ENCODE data around the gene ZC2HC1B. TPM values are rescaled to one million over a fixed set of nuclear protein-coding genes. Genes with fewer than 3 reads are reported as not detected.

ZC2HC1B gene
- total RNA-seq, 1 experiment from 2014 or later = not detected

GRCh38 chr6:143842902-143843676 lies 21.2 kb upstream of the ZC2HC1B start, which contains the start of gene LTV1:
Gene LTV1, plus strand, starts transcription at chr6:143843338. Its CDS starts 140 bp downstream, at chr6:143843478.
- Histone ChIP-seq H3K27me3 (ENCODE audit: insufficient read depth, low read length) (no peaks in the 10 kb centered on the region), H4K20me1 (ENCODE audit: insufficient read depth) (no peaks in the 10 kb centered on the region), H3K4me2 (ENCODE audit: low read length) (peak within 1 kb of the TSS; percentile 80), H3K79me2 (ENCODE audit: insufficient read depth, low read length) (peaks cover 50% of the 10 kb centered on the region), H3K9me3 (ENCODE audit: control insufficient read depth in 1 of 2, insufficient read depth in 1 of 2, low read depth in 1 of 2, low read length in 2 of 2) (no peaks in the 10 kb centered on the region), H3K4me3 (replicated peaks in 1 of 2; ENCODE audit: low read depth in 1 of 2, low read length in 2 of 2) (peak within 1 kb of the TSS; percentile 93 to 97), H3K36me3 (ENCODE audit: control insufficient read depth in 1 of 2, insufficient read depth in 2 of 2, low read length in 2 of 2) (peaks cover 26 to 35% of the 10 kb centered on the region in 2 experiments), H3K27ac (ENCODE audit: low read depth, low read length) (peak within 1 kb of the TSS; percentile 57), H2AFZ (ENCODE audit: low read depth, low read length, poor library complexity, severe bottlenecking) (peak within 1 kb of the TSS; percentile 89), H3K9me2 (ENCODE audit: insufficient read depth) (no peaks in the 10 kb centered on the region), H3K9ac (ENCODE audit: low read length) (peak within 1 kb of the TSS; percentile 96), H3K4me1 (ENCODE audit: control insufficient read depth in 1 of 2, insufficient read depth in 2 of 2, low read length in 2 of 2) (peaks cover 4 to 11% of the 10 kb centered on the region in 2 experiments; a peak in 3 of 4 replicates)
- TF ChIP-seq SP1 (IDR thresholded peaks at IDR 0.05; ENCODE audit: low read depth) (peak; percentile 90), ZFX (IDR thresholded peaks at IDR 0.05) (peak; percentile 99), SIN3A (IDR thresholded peaks at IDR 0.05; ENCODE audit: low read depth) (peak; percentile 99), SRF (IDR thresholded peaks at IDR 0.05; ENCODE audit: low read depth) (no peak), ELF1 (IDR thresholded peaks at IDR 0.05; ENCODE audit: borderline replicate concordance, low read depth) (peak; percentile 61), CBX3 (IDR thresholded peaks at IDR 0.05; ENCODE audit: low read depth) (peak; percentile 31; the same call in 1 of the 2 replicates), EZH2 (IDR thresholded peaks at IDR 0.05) (no peak), YY1 (IDR thresholded peaks at IDR 0.05; ENCODE audit: extremely low read depth, insufficient replicate concordance, low read depth, low read length) (no peak), POLR2A (IDR thresholded peaks at IDR 0.05; ENCODE audit: borderline replicate concordance, extremely low read depth, insufficient read depth, insufficient read length) (peak; percentile 65), POLR2AphosphoS5 (IDR thresholded peaks at IDR 0.05; ENCODE audit: low read depth, low read length) (peak; percentile 91), TCF7L2 (IDR thresholded peaks at IDR 0.05; ENCODE audit: borderline replicate concordance, extremely low read depth, insufficient read depth, insufficient read length) (no peak), CEBPB (IDR thresholded peaks at IDR 0.05; ENCODE audit: low read depth) (no peak), JUND (IDR thresholded peaks at IDR 0.05) (no peak), MAX (IDR thresholded peaks at IDR 0.05) (peak; percentile 100)
- TF ChIP-seq, protein P1, sequence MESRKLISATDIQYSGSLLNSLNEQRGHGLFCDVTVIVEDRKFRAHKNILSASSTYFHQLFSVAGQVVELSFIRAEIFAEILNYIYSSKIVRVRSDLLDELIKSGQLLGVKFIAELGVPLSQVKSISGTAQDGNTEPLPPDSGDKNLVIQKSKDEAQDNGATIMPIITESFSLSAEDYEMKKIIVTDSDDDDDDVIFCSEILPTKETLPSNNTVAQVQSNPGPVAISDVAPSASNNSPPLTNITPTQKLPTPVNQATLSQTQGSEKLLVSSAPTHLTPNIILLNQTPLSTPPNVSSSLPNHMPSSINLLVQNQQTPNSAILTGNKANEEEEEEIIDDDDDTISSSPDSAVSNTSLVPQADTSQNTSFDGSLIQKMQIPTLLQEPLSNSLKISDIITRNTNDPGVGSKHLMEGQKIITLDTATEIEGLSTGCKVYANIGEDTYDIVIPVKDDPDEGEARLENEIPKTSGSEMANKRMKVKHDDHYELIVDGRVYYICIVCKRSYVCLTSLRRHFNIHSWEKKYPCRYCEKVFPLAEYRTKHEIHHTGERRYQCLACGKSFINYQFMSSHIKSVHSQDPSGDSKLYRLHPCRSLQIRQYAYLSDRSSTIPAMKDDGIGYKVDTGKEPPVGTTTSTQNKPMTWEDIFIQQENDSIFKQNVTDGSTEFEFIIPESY (IDR thresholded peaks at IDR 0.05; ENCODE audit: extremely low read depth, insufficient replicate concordance, low read length) = peak; percentile 97
- TF ChIP-seq, protein P2, sequence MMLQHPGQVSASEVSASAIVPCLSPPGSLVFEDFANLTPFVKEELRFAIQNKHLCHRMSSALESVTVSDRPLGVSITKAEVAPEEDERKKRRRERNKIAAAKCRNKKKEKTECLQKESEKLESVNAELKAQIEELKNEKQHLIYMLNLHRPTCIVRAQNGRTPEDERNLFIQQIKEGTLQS (IDR thresholded peaks at IDR 0.05) = no peak
- TF ChIP-seq, protein P3, sequence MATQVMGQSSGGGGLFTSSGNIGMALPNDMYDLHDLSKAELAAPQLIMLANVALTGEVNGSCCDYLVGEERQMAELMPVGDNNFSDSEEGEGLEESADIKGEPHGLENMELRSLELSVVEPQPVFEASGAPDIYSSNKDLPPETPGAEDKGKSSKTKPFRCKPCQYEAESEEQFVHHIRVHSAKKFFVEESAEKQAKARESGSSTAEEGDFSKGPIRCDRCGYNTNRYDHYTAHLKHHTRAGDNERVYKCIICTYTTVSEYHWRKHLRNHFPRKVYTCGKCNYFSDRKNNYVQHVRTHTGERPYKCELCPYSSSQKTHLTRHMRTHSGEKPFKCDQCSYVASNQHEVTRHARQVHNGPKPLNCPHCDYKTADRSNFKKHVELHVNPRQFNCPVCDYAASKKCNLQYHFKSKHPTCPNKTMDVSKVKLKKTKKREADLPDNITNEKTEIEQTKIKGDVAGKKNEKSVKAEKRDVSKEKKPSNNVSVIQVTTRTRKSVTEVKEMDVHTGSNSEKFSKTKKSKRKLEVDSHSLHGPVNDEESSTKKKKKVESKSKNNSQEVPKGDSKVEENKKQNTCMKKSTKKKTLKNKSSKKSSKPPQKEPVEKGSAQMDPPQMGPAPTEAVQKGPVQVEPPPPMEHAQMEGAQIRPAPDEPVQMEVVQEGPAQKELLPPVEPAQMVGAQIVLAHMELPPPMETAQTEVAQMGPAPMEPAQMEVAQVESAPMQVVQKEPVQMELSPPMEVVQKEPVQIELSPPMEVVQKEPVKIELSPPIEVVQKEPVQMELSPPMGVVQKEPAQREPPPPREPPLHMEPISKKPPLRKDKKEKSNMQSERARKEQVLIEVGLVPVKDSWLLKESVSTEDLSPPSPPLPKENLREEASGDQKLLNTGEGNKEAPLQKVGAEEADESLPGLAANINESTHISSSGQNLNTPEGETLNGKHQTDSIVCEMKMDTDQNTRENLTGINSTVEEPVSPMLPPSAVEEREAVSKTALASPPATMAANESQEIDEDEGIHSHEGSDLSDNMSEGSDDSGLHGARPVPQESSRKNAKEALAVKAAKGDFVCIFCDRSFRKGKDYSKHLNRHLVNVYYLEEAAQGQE (IDR thresholded peaks at IDR 0.05; ENCODE audit: low read depth) = no peak
- BruUV-seq (replicated peaks) = no TSS peak
- peak; percentile 87 for DNase-seq (ENCODE audit: low read depth, low spot score)
- POLR2A ChIA-PET = interaction anchor here (1.8 kb wide), 1 partner anchor 20 kb away, joined by 6 read pairs; no protein-coding TSS in a partner anchor
- CTCF ChIA-PET = interaction anchor here (0.9 kb wide), 1 partner anchor 268 kb away, joined by 3 read pairs; no protein-coding TSS in a partner anchor
- ATAC-seq = peak; percentile 98
- intact Hi-C loops (cut with micrococcal nuclease) = loop anchor here (5.0 kb wide), 3 partner anchors 166 to 266 kb away; partner anchors contain the start of gene PHACTR2
- RAD21 ChIA-PET (ENCODE audit: low non-redundant PET in 1 of 2, low total read pairs in 2 of 2, uncharacterized antibody in 2 of 2, unreplicated experiment in 2 of 2) = interaction anchor here (1.0 kb wide), 2 partner anchors 267 to 268 kb away, joined by 3 to 5 read pairs; no protein-coding TSS in a partner anchor
